Osteocyte (in vitro differentiated cells): ENCODE results near the gene ZNF862. TPM values are rescaled to one million over a fixed set of nuclear protein-coding genes. Genes with fewer than 3 reads are reported as not detected.

ENCODE experiments used
- DNase-seq: peaks from one replicate; pipeline ENCODE4 v3.0.0; 2021; ENCODE audit warnings: mixed read lengths; ENCODE audit not compliant: unreplicated experiment; ENCODE audit errors: extremely low spot score
- H3K27ac Mint-ChIP-seq: one replicate; pipeline ENCODE4 v1.8.0; 2021; ENCODE audit warnings: mild to moderate bottlenecking, mixed read lengths; ENCODE audit not compliant: unreplicated experiment
- H3K27me3 Mint-ChIP-seq: one replicate; pipeline ENCODE4 v1.8.0; 2021; ENCODE audit warnings: mixed read lengths; ENCODE audit not compliant: unreplicated experiment
- H3K36me3 Mint-ChIP-seq: one replicate; pipeline ENCODE4 v1.8.0; 2021; ENCODE audit warnings: mixed read lengths; ENCODE audit not compliant: unreplicated experiment
- H3K4me1 Mint-ChIP-seq: one replicate; pipeline ENCODE4 v1.8.0; 2021; ENCODE audit warnings: mixed read lengths; ENCODE audit not compliant: unreplicated experiment
- H3K4me3 Mint-ChIP-seq: one replicate; pipeline ENCODE4 v1.8.0; 2021; ENCODE audit warnings: mild to moderate bottlenecking, moderate library complexity, mixed read lengths; ENCODE audit not compliant: unreplicated experiment
- H3K9me3 Mint-ChIP-seq: one replicate; pipeline ENCODE4 v1.8.0; 2021; ENCODE audit warnings: mixed read lengths; ENCODE audit not compliant: unreplicated experiment
- CTCF ChIP-seq: fragments of 200-600 bp; sonication (generic); IDR thresholded peaks from 2 replicates; pipeline ENCODE4 v1.5.0; 2021; ENCODE audit warnings: antibody characterized with exemption, mild to moderate bottlenecking, moderate library complexity
- total RNA-seq: library from RNA; stranded (reverse); gene quantifications from 2 replicates; pipeline ENCODE4 v1.2.1, GENCODE V29; 2021

ZNF862 gene
- total RNA-seq, 1 donor from 2014 or later: 25.3 TPM

GRCh38 chr7:149850716-149851115, 12.5 kb downstream of the ZNF862 start:
- Mint-ChIP-seq H3K36me3 (peaks cover 20% of the 10 kb centered on the region), H3K27me3 (no peaks in the 10 kb centered on the region), H3K9me3 (no peaks in the 10 kb centered on the region), H3K4me1 (peaks cover 21% of the 10 kb centered on the region), H3K4me3 (no peak overlapping the region), H3K27ac (no peak overlapping the region)
- no peak for DNase-seq
- TF ChIP-seq CTCF: no peak

- Mint-ChIP-seq H3K4me3 (no peak overlapping the region), H3K36me3 (peaks cover 14% of the 10 kb centered on the region), H3K9me3 (no peaks in the 10 kb centered on the region), H3K27me3 (no peaks in the 10 kb centered on the region), H3K4me1 (peaks cover 27% of the 10 kb centered on the region), H3K27ac (no peak overlapping the region)
- no peak for DNase-seq
- no peak for TF ChIP-seq CTCF
Measured at GRCh38 chr7:149851449-149851848, 13.3 kb downstream of the ZNF862 start.

- Mint-ChIP-seq H3K4me3 (no peak overlapping the region), H3K36me3 (peaks cover 9% of the 10 kb centered on the region), H3K27me3 (no peaks in the 10 kb centered on the region), H3K4me1 (peaks cover 30% of the 10 kb centered on the region), H3K9me3 (no peaks in the 10 kb centered on the region), H3K27ac (no peak overlapping the region)
- DNase-seq: no peak
- TF ChIP-seq CTCF: no peak
Measured at GRCh38 chr7:149853157-149853556, 15.0 kb downstream of the ZNF862 start.

GRCh38 chr7:149854611-149855360, 16.6 kb downstream of the ZNF862 start:
- Mint-ChIP-seq H3K9me3 (no peaks in the 10 kb centered on the region), H3K4me1 (peaks cover 30% of the 10 kb centered on the region), H3K27me3 (no peaks in the 10 kb centered on the region), H3K36me3 (peaks cover 13% of the 10 kb centered on the region), H3K4me3 (peak overlapping the region; percentile 36), H3K27ac (peak overlapping the region; percentile 83)
- DNase-seq: no peak
- TF ChIP-seq CTCF: no peak

- Mint-ChIP-seq H3K9me3 (no peaks in the 10 kb centered on the region), H3K4me1 (peaks cover 30% of the 10 kb centered on the region), H3K27ac (peak overlapping the region; percentile 83), H3K4me3 (peak overlapping the region; percentile 36), H3K36me3 (peaks cover 17% of the 10 kb centered on the region), H3K27me3 (no peaks in the 10 kb centered on the region)
- DNase-seq: no peak
- TF ChIP-seq CTCF: no peak
Measured at GRCh38 chr7:149855361-149856305, 17.5 kb downstream of the ZNF862 start.
